PFSK-1 (cell line): Measurements from ENCODE around the gene B4GALNT1.

ENCODE experiments used
- FOXP2 ChIP-seq: optimal IDR thresholded peaks from 2 replicates; pipeline ENCODE3; 2011; ENCODE audit warnings: borderline replicate concordance, control low read depth, inconsistent platforms; ENCODE audit not compliant: insufficient read depth; ENCODE audit errors: extremely low read length, extremely low read depth
- POLR2AphosphoS5 ChIP-seq: IDR thresholded peaks from 2 replicates; pipeline ENCODE4 v1.6.1; 2012; ENCODE audit warnings: low read depth, mild to moderate bottlenecking, control low read depth, low read length, moderate library complexity
- SIN3A ChIP-seq: IDR thresholded peaks from 2 replicates; pipeline ENCODE4 v1.6.1; 2012; ENCODE audit warnings: mild to moderate bottlenecking, low read length, moderate library complexity, borderline replicate concordance; ENCODE audit not compliant: insufficient read depth
- TAF1 ChIP-seq: IDR thresholded peaks from 2 replicates; pipeline ENCODE4 v1.6.1; 2012; ENCODE audit warnings: low read length, control low read depth, borderline replicate concordance; ENCODE audit not compliant: insufficient read depth
- TF ChIP-seq, protein P1 (sequence below), 2 experiments: IDR thresholded peaks; 2 replicates each; pipeline versions ENCODE4 v1.6.1 to v1.8.0; 2011 to 2012; ENCODE audit warnings: low read depth in 2 of 2, low read length in 2 of 2, control low read depth in 1 of 2, inconsistent platforms in 1 of 2, mild to moderate bottlenecking in 1 of 2, moderate library complexity in 1 of 2; ENCODE audit not compliant: insufficient read depth in 1 of 2

B4GALNT1 gene

DNA sequence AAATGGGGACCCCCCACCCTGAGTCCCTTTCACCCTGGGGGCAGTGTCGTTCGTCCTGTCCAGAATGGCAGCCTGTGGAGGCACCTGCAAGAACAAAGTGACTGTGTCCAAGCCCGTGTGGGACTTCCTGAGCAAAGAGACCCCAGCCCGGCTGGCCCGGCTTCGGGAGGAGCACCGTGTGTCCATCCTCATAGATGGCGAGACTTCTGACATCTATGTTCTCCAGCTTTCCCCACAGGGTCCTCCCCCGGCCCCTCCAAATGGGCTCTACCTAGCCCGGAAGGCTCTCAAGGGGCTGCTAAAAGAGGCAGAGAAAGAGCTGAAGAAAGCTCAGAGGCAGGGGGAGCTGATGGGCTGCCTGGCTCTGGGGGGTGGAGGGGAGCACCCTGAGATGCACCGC is 26.2 kb downstream of the B4GALNT1 start:
- TF ChIP-seq, protein P1, sequence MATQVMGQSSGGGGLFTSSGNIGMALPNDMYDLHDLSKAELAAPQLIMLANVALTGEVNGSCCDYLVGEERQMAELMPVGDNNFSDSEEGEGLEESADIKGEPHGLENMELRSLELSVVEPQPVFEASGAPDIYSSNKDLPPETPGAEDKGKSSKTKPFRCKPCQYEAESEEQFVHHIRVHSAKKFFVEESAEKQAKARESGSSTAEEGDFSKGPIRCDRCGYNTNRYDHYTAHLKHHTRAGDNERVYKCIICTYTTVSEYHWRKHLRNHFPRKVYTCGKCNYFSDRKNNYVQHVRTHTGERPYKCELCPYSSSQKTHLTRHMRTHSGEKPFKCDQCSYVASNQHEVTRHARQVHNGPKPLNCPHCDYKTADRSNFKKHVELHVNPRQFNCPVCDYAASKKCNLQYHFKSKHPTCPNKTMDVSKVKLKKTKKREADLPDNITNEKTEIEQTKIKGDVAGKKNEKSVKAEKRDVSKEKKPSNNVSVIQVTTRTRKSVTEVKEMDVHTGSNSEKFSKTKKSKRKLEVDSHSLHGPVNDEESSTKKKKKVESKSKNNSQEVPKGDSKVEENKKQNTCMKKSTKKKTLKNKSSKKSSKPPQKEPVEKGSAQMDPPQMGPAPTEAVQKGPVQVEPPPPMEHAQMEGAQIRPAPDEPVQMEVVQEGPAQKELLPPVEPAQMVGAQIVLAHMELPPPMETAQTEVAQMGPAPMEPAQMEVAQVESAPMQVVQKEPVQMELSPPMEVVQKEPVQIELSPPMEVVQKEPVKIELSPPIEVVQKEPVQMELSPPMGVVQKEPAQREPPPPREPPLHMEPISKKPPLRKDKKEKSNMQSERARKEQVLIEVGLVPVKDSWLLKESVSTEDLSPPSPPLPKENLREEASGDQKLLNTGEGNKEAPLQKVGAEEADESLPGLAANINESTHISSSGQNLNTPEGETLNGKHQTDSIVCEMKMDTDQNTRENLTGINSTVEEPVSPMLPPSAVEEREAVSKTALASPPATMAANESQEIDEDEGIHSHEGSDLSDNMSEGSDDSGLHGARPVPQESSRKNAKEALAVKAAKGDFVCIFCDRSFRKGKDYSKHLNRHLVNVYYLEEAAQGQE (IDR thresholded peaks at IDR 0.05; ENCODE audit: insufficient read depth in 1 of 2, low read depth in 2 of 2, low read length in 2 of 2): no peak
- TF ChIP-seq TAF1 (no peak), SIN3A (no peak), FOXP2 (no peak), POLR2AphosphoS5 (no peak)

DNA sequence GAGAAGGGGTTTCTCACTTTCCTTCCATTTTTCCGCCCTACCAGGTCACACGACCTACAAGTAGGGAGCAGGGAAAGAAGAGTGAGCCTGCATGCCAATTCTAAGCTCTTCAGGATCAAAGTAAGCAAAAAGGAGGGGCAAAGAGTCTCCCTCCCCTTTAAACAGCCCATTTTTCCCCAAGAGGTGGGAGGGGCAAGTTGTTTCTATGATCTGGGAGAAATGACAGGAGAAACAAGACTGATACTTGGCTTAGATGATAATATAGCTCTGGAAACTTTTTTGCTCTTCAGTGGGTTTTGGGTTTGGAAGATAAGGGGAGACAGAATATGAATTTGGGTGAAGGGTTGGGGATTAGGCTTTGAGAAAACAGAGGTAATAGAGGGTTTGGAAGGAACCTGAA is 26.6 kb downstream of the B4GALNT1 start:
- TF ChIP-seq, protein P1 (IDR thresholded peaks at IDR 0.05; ENCODE audit: insufficient read depth in 1 of 2, low read depth in 2 of 2, low read length in 2 of 2): no peak
- TF ChIP-seq TAF1 (no peak), SIN3A (no peak), FOXP2 (no peak), POLR2AphosphoS5 (no peak)

DNA sequence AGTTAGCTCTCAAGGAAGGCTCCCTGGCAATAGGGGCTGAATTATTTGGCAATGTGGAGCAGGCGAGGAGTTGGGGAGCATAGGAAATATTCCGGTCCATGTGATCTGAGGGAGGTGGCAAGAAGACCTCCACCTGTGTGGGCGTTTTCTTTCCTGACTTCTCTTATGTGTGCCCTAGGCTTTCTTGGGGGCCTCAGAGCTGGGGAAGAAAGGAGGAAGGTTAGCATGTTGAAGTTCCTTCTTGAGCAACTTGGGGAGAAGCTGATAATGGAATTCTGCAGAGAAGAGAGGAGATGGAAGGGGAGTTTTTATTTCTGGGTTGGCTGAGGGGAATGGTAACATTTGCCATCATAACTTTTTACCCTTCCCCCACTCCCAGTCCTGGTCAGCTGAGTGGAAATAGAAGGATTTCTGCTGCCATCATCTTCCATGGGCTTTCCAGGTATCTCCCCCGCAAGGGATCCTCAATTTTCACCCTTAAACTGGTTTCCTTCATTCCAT is 27.1 kb downstream of the B4GALNT1 start:
- no peak for TF ChIP-seq TAF1

DNA sequence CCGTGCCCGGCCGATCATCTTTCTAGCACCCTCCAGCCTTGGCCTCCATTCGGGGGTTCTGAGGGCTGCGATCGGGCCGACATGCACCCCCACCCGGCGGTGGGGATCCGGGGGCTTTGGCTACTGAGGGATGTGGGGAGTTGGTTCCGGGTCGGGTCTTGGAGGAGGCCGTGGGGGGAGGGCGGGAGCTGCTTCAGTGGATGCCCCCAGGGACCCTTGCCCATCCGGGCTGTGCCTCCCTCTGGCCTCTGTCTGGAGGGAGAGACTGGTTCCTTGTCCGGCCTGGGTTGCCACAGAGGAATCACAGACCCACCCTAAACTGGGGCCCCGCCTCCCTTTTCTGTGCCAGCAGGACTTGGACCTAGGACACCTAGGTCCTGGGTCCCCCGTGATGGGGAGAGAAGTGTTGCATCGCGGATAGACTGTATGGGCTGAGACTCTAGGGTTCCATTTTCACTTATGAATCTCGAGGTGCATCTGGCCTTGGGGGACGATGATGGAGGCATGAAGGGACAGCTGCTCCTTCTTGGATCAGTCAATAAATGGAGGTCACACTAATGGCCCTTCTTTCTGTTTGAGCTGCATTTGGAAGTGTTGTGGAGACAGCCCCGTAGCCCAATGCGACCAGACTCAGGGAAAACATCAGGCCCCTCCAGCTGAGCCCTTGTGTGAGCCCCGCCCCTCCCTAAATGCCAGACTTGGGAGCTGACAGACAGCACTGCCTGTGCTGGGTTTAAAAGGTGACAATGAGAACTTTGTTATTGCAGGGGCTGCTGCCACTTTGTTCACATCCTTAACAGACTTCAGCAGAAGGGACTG is 27.8 kb downstream of the B4GALNT1 start:
- no peak for TF ChIP-seq TAF1
- TF ChIP-seq SIN3A: no peak
- TF ChIP-seq FOXP2: no peak
- TF ChIP-seq, protein P1 (IDR thresholded peaks at IDR 0.05; ENCODE audit: insufficient read depth in 1 of 2, low read depth in 2 of 2, low read length in 2 of 2): no peak
- no peak for TF ChIP-seq POLR2AphosphoS5

DNA sequence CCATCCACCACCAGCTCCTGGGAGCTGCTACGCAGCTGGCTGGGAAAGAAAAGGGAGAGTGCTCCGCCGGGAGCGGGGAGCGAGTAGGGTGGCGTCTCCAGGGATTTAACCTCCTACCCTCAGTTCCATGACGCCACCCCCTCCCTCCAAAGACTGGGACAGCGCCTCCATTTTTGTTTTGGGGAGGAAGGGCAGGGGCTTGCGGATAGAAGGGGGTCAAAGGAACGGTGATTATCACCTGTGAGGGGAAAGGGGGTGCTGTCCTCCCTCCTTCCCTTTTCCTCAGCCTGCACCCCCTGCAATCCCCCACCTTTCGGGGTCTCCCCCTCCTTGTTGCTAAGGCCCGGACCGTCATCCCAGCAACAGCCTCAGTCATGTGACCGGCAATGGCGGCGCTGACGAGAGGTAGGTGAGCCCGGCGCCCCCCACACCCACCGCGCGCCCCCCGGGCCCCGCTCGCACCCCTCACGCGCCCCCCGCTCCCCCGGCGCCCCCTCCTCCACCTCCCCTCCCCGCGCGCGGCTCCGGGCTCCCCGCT is 28.5 kb downstream of the B4GALNT1 start, which contains the start of gene DTX3:
Gene DTX3 (plus strand): TSS at position 371 of the 538 bp plus-strand sequence. CDS start 1,694 bp downstream, outside the sequence.
- TF ChIP-seq POLR2AphosphoS5 (no peak), SIN3A (no peak), FOXP2 (no peak), TAF1 (no peak)
- TF ChIP-seq, protein P1 (IDR thresholded peaks at IDR 0.05; ENCODE audit: insufficient read depth in 1 of 2, low read depth in 2 of 2, low read length in 2 of 2): no peak
